H1 (cell line): ENCODE results near the gene TSPAN17. TPM values are rescaled to one million over a fixed set of nuclear protein-coding genes. Genes with fewer than 3 reads are reported as not detected.

Source experiments
- ATF3 ChIP-seq: IDR thresholded peaks from 2 replicates; pipeline ENCODE4 v1.6.1; 2011; ENCODE audit warnings: low read depth, mild to moderate bottlenecking, low read length; ENCODE audit not compliant: insufficient read depth
- CBX5 ChIP-seq: fragments of 300-800, 300-1000 bp; sonication (generic); IDR thresholded peaks from 2 replicates; pipeline ENCODE4 v1.7.1; 2016; ENCODE audit warnings: antibody characterized with exemption, low read length, low read depth
- EGR1 ChIP-seq: IDR thresholded peaks from 2 replicates; pipeline ENCODE4 v1.6.1; 2011; ENCODE audit warnings: low read depth, low read length, borderline replicate concordance
- EP300 ChIP-seq, 2 experiments: IDR thresholded peaks; 1 replicate in 1 of 2; 2 replicates in 1 of 2; pipeline ENCODE4 v1.6.1; 2011 to 2012; ENCODE audit warnings: low read depth in 2 of 2, low read length in 2 of 2, mild to moderate bottlenecking in 2 of 2, borderline replicate concordance in 1 of 2, inconsistent platforms in 1 of 2, moderate library complexity in 1 of 2
- EZH2 ChIP-seq: fragments of 200-600 bp; sonication (generic); IDR thresholded peaks from 2 replicates; pipeline ENCODE4 v1.7.1; 2012; ENCODE audit warnings: low read depth, mild to moderate bottlenecking, moderate library complexity, low read length, inconsistent platforms; ENCODE audit not compliant: severe bottlenecking
- HDAC2 ChIP-seq, 2 experiments: fragments of 300-600 bp in 1 of 2; sonication (generic) in 1 of 2; IDR thresholded peaks; 2 replicates each; pipeline ENCODE4 v1.6.1; 2011 to 2012; ENCODE audit warnings: low read depth in 2 of 2, low read length in 2 of 2, mild to moderate bottlenecking in 2 of 2, moderate library complexity in 2 of 2, borderline replicate concordance in 1 of 2, inconsistent platforms in 1 of 2
- KDM1A ChIP-seq: fragments of 200-600, 300-600 bp; sonication (generic); IDR thresholded peaks from 2 replicates; pipeline ENCODE4 v1.7.1; 2016; ENCODE audit warnings: mild to moderate bottlenecking, low read length, borderline replicate concordance
- MAX ChIP-seq: IDR thresholded peaks from 2 replicates; pipeline ENCODE4 v1.6.1; 2012; ENCODE audit warnings: inconsistent platforms
- NRF1 ChIP-seq: IDR thresholded peaks from 2 replicates; pipeline ENCODE4 v1.6.1; 2011; ENCODE audit warnings: mild to moderate bottlenecking, low read depth, low read length, improper control_type of control experiment
- PHF8 ChIP-seq: fragments of 200-600 bp; sonication (generic); conservative IDR thresholded peaks from 2 replicates; pipeline ENCODE4 v1.7.1; 2012; ENCODE audit warnings: low read depth, mild to moderate bottlenecking, inconsistent platforms, low read length, moderate library complexity
- POLR2AphosphoS5 ChIP-seq: IDR thresholded peaks from 2 replicates; pipeline ENCODE4 v1.6.1; 2011; ENCODE audit warnings: low read depth, low read length
- RBBP5 ChIP-seq: IDR thresholded peaks from 2 replicates; pipeline ENCODE4 v1.7.1; 2012; ENCODE audit warnings: low read depth, mild to moderate bottlenecking, inconsistent platforms, low read length, moderate library complexity, borderline replicate concordance
- RFX5 ChIP-seq: IDR thresholded peaks from 2 replicates; pipeline ENCODE4 v1.6.1; 2011; ENCODE audit warnings: low read depth, low read length, improper control_type of control experiment, borderline replicate concordance
- RXRA ChIP-seq: IDR thresholded peaks from 2 replicates; pipeline ENCODE4 v1.6.1; 2011; ENCODE audit warnings: low read depth, mild to moderate bottlenecking, low read length, moderate library complexity; ENCODE audit not compliant: insufficient read depth
- SAP30 ChIP-seq: fragments of 300-600 bp; sonication (generic); IDR thresholded peaks from 2 replicates; pipeline ENCODE4 v1.7.1; 2012; ENCODE audit warnings: low read length, moderate library complexity, mild to moderate bottlenecking, inconsistent platforms; ENCODE audit not compliant: insufficient read depth, insufficient replicate concordance
- TAF7 ChIP-seq: optimal IDR thresholded peaks from 2 replicates; pipeline ENCODE3; 2011; ENCODE audit warnings: low read depth, mild to moderate bottlenecking, inconsistent platforms, low read length, moderate library complexity, borderline replicate concordance
- TCF12 ChIP-seq: IDR thresholded peaks from 2 replicates; pipeline ENCODE4 v1.6.1; 2011; ENCODE audit warnings: low read depth, mild to moderate bottlenecking, low read length
- TEAD4 ChIP-seq: IDR thresholded peaks from 2 replicates; pipeline ENCODE4 v1.6.1; 2012; ENCODE audit warnings: low read depth, low read length, inconsistent platforms, mixed read lengths
- USF2 ChIP-seq: IDR thresholded peaks from 2 replicates; pipeline ENCODE4 v1.6.1; 2011; ENCODE audit warnings: low read length, improper control_type of control experiment
- polyA plus RNA-seq, 7 experiments: library from polyadenylated mRNA; depleted of rRNA in 3 of 7; stranded (reverse) in 5 of 7; unstranded in 2 of 7; fragments of >200 nt in 5 of 7; fragments of 200-250 nt in 2 of 7; gene quantifications; 1 replicate in 5 of 7; 2 replicates in 1 of 7; 4 replicates in 1 of 7; pipeline versions ENCODE4 v1.2.1 to v1.2.3, GENCODE V29; 2011 to 2013; ENCODE audit warnings: missing spikeins in 2 of 7, mixed read lengths in 2 of 7
- total RNA-seq: library from RNA; stranded (reverse); fragmentation: NEBNext Ultra II Directional; extraction: Animal tissue kit (Norgen Biotek cat#: 25700); gene quantifications from 2 replicates; pipeline ENCODE4 v1.2.1, GENCODE V29; 2021

The TSPAN17 gene
- total and polyA plus RNA-seq, 2 of the 8 experiments (the other 6 are each of a cell fraction or from before 2014, with no cell fraction given) = 41.5 to 53.7 TPM

- TF ChIP-seq EGR1 (no peak), ATF3 (no peak), EZH2 (peak; percentile 48), CBX5 (no peak), SAP30 (no peak), POLR2AphosphoS5 (no peak), PHF8 (no peak), TCF12 (no peak), TEAD4 (no peak), EP300 (IDR thresholded peaks at IDR 0.05; ENCODE audit: borderline replicate concordance in 1 of 2, low read depth in 2 of 2, low read length in 2 of 2) (no peak), RBBP5 (no peak), RXRA (no peak), RFX5 (no peak), TAF7 (no peak), KDM1A (no peak), NRF1 (no peak), USF2 (no peak), MAX (peak; percentile 85), HDAC2 (IDR thresholded peaks at IDR 0.05; ENCODE audit: borderline replicate concordance in 1 of 2, low read depth in 2 of 2, low read length in 2 of 2) (peak in 1 of 2 experiments; percentile 72; a peak in 2 of 4 replicates)
These were observed 27.5 kb upstream of the TSPAN17 start (continued) for GRCh38 chr5:176619569-176620332.
